GM19372 (cell line): Measurements from ENCODE around the gene STARD9.

Experiments used
- ATAC-seq: cut with Tn5 transposase; IDR thresholded peaks from one replicate; pipeline ENCODE4 v1.9.1; 2021; ENCODE audit warnings: mild to moderate bottlenecking, low read depth, moderate library complexity; ENCODE audit not compliant: unreplicated experiment

Gene STARD9

DNA sequence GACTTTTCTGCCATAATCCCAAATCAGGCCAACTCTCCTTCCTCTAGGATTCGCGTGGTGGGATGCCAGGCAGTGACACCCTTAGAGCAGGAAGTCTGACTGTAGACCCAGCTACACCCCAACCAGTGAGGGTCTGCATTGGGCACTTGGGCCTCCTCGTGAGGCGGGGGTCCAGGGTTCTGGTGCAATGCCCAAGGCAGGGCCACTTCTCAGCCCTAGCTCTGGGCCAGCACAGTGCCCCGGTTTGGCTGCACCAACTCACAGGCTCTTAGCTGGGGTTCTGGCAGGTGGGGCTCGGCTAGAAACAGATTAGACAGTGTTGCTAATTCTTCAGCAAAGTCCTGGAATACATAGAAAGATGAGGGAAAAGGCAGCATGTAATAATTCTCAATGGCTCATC lies 148.9 kb downstream of the STARD9 start:
- no peak for ATAC-seq

DNA sequence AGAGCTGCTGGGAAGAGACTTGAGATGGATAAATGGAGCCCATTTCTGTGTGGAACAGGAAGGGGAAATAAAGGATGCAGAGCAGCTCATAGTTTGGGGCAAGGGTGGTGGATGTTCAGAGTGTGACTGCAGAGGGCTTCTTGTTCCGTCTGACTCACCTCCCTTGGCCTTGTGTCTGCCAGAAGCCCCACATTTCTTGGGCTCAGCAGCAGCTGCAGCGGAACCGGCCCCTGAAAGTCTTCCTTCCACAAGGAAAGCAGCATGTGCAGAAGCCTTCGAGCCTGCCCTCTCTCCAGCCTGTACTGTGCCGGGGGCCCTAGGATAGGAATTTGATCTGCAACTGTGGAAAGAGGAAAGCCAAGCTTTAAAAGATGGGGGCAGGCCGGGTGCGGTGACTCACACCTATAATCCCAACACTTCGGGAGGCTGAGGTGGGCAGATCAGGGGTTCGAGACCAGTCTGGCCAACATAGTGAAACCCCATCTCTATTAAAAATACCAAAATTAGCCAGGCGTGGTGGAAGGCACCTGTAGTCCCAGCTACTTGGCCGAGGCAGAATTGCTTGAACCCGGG lies 150.0 kb downstream of the STARD9 start:
- ATAC-seq, result no peak

DNA sequence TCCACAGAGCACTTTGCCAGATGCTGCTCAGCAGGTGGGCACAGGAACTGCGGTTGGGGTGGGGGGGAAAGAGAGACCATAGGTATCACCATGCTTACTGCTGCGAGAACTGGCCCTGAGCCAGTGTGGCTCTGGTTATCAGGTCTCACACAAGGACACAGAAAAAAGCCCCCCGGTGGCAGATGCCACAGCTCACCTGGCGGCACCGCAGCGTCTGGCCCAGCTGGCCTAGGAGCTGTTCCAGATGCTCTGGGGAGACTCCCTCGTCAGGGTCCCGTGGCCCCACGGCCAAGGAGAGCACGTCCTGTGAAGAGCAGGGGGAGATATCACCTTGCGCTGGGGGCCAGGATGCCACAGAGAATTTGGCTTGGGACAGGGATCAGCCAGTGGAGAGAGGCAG lies 150.7 kb downstream of the STARD9 start:
- no peak for ATAC-seq

DNA sequence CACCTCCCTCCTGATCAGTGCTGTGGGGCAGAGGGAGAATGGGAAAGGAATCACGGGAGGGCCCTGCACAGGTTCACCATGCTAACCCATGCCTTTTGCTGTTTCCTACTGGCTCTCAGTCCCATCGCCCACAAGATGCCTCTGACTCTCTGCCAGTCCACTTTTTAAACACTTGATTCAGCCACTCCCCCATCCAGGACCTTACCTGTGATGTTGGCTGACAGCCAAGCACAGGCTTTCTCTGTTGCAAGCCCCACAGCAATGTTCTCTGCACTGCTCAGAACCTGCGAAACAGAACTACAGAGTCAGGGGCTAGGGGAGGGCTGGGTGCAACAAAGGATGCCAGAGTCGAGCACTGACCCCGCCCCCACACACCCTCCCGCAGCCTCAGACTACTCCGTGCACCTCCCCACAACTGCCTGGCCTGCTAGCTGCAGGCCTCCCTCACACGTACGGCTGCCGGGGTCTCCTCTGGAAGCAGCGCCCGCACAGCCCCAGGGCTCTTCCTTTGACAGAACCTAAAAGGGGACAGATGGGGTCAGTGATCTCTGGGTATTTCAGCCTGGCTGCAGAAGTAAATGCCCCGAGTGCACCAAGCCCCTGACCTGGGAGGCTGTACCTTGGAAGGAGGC lies 152.5 kb downstream of the STARD9 start:
- no peak for ATAC-seq

DNA sequence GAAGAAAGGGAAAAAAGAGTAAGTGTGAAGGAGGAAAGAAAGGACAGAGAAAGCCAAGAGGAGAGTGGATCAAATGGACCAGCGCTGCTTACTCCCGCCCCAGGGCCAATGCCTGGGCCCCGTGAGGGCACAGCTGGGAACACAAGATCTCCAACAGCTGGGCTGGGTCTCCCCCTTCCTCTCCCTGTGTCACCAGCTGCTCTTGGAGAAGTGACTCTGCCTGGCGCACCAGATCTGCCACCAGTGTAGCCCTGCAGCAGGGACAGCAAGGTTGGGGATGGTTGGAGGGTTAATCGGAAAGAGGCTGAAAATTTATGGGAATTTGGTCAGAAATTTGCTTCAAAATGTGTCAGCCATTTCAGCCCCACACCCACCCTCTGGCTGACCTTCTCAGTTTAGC lies 153.2 kb downstream of the STARD9 start:
- ATAC-seq, result no peak

DNA sequence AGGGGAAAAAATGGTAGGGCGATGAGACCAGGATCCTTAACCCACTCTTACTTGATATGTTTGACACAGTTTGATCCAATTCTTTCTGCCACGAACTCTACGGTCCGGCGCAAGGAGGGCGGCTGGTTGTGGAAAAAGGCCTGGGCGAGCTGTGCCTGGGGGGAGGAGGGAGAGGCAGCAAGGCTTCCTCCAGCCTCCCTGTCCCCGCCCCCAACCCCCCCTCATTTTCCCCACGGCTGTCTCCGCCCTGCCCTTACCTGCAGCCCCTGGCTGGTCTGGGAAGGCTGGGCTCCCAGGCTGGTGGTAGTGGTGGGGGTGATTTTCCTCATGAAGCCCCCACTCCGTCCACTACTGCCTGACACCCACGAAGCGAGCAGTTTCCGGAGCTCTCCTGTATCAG lies 153.6 kb downstream of the STARD9 start:
- no peak for ATAC-seq

DNA sequence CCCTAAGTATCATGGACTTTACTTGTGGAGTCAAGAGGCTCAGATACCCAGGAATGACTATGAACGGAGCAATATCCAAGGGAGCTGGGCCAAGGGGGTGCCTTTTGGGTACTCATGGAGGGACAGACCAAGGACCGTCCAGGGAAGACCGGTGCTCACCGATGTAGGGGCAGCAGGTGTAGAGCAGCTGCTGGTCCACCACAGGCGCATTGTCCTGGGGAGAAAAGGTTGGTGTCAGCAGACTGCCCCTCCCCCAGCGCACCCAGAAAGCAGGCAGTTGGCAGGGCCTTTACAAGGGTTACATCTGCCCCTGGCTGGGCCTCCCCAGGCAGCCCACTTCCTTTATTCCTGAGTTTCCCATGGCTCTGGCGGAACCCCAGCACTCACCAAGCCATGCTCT lies 154.0 kb downstream of the STARD9 start:
- no peak for ATAC-seq

DNA sequence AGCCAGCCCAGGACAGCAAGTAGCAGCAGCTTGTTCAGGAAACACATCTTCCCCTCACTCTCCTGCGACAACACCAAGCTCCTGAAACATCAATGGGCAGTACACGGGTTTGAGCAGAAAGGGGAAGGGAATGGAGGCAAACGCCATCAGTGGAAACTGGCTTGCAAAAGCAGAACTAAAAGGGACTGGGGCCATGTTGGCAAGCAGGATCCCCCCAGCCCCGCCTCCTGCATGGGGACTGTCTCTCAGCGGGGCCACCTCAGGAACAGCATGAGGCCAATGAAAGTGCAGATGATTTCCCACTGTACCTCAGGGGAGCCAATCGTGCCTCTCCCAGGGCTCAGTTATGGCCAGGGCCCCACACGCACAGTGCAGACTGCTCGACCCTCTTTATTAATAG lies 154.7 kb downstream of the STARD9 start:
- no peak for ATAC-seq

DNA sequence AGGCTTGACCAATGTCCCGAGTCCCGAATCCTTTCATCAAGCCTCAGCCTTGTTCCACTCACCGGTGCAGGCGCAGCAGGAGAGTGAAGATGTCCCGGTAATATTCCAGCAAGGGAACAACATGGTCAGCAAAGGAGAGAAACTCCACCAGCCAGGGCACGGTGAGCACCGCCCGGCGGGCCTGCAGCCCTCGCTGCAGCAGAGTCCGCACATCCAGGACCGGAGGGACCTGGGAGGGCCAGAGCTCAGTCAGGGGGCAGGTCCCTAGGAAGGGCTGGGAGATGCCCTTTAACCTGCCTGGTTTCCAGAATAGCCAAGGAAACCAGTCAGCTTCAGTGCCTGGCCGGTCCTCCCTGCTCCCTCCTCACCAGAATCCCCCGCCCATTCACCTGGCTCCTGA lies 155.1 kb downstream of the STARD9 start:
- ATAC-seq, result no peak

DNA sequence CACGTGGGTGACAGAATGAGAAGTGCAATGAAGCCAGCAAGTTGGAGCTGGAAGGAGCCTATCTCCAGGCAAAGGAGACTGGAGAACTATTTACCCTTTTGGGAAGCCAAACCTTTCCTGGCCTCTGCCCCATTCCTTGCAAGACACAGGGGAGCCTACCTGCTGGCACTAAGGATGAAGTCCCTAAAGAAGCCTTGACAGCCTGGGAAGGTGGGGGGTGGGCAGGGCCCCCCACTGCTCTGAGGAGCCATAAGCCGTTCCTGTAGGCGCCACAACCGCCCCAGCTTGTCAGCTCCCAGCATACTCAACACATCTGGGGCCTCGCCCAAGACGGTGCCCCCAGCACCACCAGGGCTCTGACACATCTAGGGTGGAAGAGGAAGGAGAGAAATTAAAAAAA lies 156.1 kb downstream of the STARD9 start:
- no peak for ATAC-seq

DNA sequence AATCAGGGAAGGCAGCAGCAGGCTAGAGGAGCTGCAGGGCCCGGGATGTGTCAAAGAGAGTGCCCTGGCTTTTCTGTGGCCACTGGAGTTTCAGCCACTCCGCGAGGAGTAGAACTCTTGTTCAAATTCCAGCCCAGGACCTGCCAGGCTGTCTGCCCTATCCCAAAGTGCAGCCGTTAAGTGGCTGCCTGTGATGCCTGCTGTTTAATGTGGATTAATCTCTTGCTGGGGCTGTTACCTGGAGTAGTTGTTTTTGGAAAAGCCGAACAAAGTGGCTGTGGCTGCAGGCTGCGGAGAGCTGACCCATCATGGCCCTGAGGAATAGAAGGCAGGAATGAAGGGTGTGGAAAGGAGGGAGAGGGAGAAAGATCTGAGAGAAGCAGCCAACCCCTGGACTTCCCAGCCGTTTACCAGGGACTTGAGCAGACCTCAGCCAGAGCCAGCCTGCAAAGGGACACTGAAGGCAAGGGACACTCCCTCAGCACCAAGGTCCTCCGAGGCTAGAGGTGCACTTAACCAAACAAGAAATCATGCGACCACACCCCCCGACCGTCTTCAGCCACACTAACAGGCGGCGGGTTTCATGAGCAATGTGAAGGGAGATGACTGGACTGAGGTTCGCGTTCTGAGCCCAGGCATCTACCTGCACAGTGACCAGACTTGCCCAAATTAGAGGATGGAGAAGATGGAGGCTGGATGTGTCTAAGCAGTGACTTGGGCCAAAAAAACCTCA lies 156.9 kb downstream of the STARD9 start:
- ATAC-seq, result no peak

DNA sequence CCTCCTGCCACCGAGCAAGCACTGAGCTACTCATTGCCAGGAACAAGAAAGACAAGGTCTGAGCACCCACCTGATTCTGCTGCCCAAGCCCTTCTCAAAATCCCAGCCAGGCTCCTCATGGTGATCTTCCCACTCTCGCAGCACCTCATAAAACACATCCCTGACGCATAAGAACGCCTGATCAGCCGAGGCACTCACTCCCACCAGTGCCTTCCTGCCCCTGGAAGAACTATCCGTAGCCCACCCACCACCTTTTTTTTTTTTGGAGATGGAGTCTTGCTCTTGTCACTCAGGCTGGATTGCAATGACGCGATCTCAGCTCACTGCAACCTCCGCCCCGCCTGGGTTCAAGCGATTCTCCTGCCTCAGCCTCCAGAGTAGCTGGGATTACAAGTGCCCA lies 157.6 kb downstream of the STARD9 start:
- no peak for ATAC-seq

DNA sequence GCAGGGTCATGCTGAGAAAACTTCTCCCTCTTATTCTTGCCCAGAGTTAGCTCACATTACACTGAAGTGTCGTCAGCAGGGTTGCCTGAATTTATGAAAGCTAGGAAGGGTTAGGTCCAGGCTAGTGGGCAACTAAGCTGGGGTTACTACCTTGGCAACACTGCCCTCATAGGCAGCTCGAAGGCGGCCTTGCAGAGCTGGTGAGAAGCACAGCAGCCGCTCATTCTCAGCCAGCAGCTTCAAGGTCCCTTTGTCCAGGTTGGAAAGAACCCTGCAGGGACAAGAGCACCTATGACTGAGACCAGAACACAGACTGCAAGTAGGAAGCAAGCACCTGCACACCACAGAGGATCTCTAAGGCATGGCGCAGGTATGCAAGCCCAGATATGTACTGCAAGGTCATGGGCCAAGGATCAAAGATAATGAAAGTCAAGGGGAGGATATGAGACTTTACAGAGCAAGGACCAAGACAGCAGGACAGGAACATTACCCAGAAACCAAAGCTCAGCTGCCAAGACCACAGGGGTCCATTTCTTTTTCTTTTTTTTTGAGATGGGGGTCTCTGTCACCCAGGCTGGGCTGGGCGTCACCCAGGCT lies 158.8 kb downstream of the STARD9 start:
- ATAC-seq, result no peak

DNA sequence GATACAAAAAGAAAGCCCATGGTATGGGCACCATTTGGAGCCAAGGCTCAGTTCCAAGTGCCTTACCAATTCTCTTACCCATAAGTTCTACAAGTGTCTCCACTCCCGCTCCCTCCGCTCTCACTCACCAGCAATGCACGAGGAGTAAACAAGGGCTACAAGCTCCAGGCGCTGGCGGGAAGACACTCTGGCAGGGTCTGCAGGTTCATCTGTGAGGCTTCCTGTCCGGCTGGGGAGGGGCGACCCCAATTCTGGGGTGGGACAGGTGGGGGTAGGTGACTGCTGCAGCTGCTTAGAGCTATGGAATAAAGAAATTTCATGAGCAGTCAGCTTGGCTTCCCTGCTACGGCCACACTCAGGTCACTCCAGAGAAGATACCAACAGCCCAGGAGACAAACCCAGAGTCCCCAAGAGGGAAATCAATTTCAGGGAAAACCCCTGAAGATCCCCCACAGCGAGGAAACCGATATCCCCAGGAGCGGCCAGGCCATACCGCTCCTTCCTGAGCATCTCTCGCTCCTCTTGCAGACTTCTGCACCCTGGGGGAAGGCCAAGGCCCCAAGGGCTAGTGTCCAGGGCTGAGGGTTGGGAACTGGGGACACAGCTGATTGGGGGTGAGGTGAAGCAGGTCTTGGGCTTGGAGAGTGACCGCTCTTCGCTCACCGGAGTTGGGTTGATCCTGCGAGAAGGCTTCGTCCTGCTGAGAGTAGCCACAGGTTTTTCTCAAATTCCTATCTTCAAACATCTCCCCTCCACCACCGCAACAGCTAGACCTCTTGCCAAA lies 160.2 kb downstream of the STARD9 start:
- ATAC-seq, result no peak

DNA sequence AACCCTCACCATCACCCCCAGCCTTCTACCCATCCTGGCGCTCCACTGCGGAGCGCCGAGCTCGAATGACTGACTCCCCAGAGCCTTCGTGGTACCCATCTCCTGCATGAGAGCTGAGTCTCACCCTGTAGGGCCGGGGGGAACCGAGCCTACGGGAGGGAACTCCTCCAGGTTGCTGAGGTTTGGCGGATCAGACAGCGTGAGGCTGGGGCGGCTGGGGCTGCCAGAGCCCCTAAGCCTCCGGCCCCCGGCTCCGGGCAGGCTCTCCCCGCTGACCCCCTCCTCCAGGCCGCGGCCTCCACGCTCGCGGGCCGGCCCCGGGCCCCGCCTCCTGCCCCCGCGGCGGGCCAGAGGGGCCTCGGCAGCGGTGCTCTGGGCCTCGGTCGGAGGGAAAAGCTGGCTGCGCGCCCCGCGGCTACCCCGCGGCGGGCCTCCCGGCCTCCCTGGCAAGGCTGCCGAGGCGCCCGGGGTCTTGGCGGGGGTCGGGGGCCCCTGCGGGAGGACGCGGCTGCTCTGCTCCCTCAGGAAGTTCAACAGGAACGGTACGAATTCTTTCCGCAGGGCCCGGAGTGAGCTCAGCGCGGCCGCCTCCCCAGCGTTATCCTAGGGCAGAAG lies 160.9 kb downstream of the STARD9 start:
- peak; percentile 31 for ATAC-seq

DNA sequence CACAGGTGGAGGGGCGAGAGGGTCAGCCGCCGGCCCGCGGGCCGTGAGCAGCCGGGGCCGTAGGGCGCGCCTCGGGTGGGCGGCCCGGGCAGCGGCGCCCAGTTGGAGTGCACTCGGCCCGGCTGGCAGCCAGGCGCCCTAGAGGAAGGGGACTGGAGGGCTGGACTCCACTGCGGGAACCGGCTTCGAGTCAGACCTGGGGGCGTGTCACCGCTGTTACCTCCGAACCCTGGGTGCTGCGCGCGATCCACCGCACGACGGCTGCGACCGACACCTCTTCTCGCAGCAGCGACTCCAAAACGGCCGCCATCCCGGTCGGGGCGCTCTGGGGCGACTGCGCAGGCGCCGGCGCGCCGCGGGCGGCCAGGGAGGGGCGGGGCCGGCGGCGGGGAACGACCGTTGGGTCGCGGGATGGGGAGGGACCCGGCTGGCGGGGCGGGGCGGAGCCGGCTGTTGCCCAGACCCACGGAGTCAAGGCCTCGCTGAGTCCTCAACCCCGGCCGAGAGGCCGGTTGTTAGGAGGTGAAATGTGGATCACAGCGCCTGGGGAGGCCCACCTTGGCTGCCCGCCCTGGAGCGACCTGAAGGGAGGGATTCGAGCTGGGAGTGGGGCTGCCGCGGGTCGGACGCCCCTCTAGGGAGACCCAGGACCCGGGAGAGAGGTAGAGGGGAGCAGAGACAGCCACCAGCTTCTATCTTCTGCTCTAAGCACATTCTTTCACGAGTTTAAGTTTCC lies 161.6 kb downstream of the STARD9 start, which contains the start of gene CDAN1:
CDAN1 (minus strand) TSS at position 336 of the 736 bp plus-strand sequence; CDS start at position 310, 26 bp downstream.
- peak; percentile 78 for ATAC-seq

DNA sequence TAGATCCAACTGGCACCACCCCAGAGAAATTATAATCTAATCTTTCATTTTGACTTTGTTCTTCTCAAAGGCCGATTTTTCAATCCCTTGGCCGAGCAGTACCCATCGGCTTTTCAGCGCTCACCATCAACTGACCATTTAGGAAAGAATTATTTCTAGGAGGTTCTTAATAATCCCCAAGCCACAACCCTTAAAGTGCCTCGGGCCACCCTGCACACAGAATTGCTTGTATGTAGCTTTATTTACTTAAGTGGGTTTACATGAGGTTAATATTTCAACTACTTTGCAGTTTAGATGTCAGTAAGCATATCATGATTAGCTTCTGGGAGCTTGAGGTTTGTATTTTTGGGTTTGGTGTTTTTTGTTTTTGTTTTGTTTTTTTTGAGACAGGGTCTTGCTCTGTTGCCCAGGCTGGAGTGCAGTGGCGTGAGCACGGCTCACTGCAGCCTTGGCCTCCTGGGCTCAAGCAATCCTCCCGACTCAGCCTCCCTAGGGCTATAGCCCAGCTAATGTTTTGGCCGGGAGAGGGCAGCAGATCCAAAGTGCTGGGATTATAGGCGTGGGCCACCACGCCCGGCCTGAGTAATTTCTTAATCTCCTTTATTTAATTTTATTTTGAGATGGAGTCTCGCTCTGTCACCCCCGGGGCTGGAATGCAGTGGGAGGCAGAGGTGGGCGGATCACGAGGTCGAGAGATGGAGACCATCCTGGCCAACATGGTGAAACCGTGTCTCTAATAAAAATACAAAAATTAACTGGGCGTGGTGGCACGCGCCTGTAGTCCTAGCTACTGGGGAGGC lies 162.3 kb downstream of the STARD9 start:
- no peak for ATAC-seq

DNA sequence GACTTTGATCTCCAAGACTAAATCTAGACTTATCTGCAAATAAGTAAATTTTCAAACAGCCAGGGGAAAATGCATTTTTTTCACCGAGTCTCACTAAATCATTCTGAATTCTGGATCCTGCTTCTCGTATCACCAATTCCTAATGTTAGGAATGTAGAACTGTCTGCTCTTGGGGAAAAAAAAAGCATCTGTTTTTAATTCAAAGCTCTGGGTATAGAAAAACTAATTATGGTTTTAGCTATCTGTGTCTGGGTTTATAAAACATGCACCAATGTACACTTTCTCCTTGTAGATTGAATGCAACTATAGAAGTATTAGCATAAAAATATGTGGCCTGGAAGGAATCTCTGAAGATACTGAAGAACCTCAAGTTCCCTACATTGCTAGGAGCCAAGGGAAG lies 166.3 kb downstream of the STARD9 start:
- no peak for ATAC-seq

DNA sequence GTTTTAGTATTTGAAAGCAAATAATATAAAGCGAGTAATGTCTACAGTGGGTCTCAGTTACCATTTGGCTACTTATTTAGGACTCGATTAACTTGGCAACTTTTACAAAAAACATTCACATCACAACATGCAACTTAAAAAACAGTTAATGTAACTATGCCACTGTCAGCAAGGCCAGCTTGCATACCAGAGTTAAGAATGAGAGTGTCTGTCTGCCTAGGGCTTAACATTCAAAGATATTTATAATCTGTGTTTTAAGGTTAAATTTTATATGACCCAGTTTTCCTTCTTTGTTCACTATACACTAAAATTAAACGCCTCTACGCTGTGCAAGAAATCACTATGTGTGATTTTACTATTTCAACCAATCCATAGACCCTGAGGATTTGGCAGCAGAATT lies 166.7 kb downstream of the STARD9 start:
- ATAC-seq, result no peak
